HG03280 (cell line): ENCODE data around the gene ELFN2.

Experiments used
- ATAC-seq: cut with Tn5 transposase; IDR thresholded peaks from one replicate; pipeline ENCODE4 v1.9.1; 2021; ENCODE audit warnings: mild to moderate bottlenecking, moderate library complexity; ENCODE audit not compliant: unreplicated experiment

Gene ELFN2

GRCh38 chr22:37427711-37428635 is 694 bp upstream of the ELFN2 start:
- no peak for ATAC-seq

- ATAC-seq: no peak
These were observed 559 bp downstream of the ELFN2 start for GRCh38 chr22:37426706-37427134.

- ATAC-seq: no peak
These were observed 1.2 kb downstream of the ELFN2 start for GRCh38 chr22:37425800-37426705.

GRCh38 chr22:37425369-37425768 is 1.9 kb downstream of the ELFN2 start:
- ATAC-seq: no peak

- no peak for ATAC-seq
These were observed 4.0 kb downstream of the ELFN2 start for GRCh38 chr22:37423283-37423682.

GRCh38 chr22:37421468-37421877 is 5.8 kb downstream of the ELFN2 start:
- no peak for ATAC-seq

DNA sequence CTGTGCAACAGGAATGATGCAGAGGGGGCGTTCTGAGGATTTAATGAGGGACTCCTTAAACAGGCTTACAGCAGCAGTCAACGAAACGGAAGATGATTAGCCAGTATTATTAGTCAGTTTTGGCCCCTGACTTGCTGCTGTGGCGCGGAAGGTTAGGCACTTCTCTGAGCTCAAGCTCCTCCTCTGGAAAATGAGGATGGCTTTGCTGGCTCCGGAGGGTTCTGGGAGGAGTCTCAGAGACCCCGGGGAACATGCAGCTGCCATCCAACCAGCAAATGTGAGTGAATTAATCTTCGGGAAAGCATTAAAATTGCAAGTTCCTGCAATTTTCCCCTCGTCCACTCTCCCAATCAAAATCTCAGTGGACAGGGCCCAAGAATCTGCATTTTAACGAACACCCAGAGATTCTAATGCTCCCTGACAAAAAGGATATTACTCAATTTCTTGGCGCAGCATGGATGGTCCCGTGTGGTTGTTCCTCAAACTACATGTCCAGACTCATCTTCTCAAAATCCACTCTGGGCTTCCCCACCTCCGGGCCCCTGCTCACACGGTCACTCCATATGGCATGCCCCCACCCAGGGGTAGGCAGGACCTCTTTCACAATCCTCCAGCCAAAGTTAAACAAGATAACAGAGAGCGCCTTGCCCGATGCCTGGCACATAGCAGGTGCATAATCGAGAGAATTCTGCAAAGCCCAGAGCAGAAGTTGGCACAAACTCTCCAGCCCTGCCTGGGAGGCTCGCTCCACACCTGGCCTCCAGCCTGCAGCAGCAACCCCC is 6.4 kb downstream of the ELFN2 start:
- no peak for ATAC-seq

- no peak for ATAC-seq
These were observed 7.2 kb downstream of the ELFN2 start for GRCh38 chr22:37419969-37420685.

DNA sequence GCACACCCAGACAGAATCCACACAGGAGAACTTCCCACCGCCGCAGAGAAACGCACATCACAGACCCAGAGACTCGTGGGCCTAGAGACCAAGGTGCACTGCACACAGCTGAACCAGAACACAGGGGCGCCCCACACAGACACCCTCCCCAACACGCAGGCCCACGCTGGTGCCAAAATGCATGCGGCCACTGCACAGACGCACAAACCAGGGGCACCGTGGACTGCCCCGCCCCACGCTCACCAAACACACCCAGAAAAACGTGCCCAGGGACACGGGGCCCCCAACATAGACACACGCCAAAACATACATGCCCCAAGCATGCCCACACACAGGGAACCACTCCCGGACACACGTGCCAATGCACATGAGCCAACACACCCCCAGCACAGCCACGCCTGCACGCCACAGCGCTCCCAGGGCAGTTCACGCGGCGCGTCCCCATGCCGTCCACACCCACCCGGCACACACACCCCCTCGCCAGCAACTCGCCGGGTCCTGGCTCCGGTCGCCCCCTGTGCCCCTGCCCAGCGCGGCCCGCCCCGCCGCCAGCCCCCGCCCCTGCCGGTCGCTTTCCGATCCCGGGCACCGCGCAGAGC is 7.8 kb downstream of the ELFN2 start:
- ATAC-seq: no peak

DNA sequence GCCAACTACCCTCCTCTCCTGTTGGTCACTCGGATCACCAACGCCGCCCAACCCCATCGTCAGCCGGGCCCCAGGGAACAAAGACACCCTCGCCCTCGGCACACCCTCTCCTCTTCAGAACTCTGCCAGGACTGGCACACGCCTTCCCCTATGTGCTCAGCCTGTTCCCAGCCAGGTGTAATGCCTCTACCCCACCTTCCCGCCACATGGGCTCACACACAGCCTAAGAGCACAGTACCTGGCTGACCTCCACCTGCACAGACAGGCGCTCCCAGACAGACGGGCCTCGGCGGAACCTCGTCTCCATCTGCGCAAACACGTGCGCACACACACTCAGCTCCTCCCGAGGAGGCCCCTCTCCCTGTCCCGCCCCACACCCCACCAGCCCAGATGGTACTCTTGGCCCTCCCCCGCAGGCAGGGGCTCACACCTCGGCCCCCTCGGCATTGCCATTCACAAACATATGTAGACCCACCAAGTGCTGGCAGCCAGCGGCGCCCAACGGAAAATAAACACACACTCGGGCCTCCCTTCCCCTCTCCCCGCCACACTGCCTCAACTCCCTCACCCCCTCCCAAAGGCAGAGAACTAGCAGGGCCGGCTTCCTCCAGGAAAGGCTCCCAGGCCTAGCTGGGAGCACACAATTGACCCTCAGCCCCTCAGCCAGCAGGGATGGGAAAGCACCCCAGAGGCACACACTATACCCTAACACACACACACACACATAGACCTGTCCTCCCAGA is 8.5 kb downstream of the ELFN2 start:
- no peak for ATAC-seq

GRCh38 chr22:37417677-37418348 is 9.5 kb downstream of the ELFN2 start:
- ATAC-seq: no peak

DNA sequence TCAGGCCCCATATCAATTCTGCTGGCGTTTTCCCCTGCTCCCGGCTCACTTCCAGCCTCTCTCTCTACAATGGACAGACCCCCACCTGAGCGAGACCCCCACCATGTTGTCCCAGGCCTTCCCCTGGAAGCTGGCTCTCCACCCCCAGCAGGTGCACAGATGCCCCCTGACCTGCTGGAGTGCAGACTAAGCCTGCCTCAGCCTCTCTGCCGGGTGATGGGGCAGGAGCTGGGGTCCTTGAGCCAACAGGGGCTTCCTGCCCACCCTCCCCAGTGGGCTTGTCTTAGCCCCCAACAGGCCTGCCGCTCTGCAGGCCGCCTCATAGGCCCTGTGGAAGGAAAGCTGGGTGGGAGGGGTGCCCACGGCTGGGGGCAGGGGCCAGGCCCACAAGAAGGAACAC is 10.0 kb downstream of the ELFN2 start:
- ATAC-seq: no peak

DNA sequence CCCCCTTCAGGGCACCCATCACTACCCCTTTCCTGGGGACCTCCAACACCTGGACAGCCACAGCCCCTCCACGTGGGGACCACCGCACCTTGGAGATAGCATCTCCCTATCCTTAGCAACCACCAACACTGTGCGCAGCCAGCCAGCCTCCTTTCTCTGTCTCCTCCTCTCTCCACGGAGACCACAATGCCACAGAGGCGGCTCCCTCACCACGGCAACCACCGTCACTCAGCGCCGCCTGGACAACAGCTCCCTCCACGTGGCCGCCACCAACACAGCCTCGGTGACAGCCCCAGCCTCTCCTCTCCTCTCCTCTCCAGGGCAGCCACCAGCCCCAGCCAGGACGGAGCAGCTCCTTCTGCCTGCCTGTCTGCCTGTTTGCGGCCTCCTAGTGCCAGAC is 10.5 kb downstream of the ELFN2 start:
- no peak for ATAC-seq

DNA sequence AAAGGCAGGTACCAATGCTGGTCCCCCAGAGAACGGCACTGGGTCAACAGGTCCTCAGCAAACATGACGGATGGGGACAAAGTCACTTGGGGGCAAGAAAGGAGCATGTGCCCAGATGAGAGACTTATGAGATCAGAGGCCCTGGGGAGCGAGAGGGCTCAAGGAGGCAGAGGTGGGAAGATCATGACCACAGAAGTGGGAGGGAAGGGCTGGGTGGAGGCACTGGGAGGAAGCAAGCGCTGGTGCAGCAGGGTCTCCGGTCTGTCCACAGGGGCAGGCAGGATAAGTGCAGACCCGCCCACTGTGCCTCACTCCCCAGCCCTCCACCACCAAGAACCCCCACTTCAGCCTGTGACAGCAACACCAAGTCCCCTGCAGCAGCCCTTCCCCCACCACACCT is 10.9 kb downstream of the ELFN2 start:
- ATAC-seq: no peak

- ATAC-seq: no peak
These were observed 12.1 kb downstream of the ELFN2 start for GRCh38 chr22:37415210-37415609.

GRCh38 chr22:37414288-37414687 is 13.0 kb downstream of the ELFN2 start:
- ATAC-seq: no peak

DNA sequence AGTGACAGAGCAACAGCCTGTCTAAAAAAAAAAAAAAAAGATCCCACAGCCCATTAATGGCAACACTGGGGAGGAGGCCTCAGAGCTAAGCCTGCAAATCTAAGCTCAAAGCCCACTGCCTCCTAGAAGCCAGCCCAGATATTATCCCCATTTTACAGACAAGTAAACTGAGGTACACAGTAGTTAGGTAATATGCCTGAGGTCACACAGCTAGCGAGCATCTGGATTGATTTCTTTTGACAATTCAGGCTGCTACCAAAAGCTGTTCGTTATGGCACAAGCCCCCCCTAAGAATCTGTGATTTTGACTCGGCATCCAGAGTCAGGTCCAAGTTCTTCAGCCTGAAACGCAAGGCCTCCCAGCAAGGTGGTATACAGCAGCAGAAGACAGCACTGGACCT is 13.7 kb downstream of the ELFN2 start:
- no peak for ATAC-seq

DNA sequence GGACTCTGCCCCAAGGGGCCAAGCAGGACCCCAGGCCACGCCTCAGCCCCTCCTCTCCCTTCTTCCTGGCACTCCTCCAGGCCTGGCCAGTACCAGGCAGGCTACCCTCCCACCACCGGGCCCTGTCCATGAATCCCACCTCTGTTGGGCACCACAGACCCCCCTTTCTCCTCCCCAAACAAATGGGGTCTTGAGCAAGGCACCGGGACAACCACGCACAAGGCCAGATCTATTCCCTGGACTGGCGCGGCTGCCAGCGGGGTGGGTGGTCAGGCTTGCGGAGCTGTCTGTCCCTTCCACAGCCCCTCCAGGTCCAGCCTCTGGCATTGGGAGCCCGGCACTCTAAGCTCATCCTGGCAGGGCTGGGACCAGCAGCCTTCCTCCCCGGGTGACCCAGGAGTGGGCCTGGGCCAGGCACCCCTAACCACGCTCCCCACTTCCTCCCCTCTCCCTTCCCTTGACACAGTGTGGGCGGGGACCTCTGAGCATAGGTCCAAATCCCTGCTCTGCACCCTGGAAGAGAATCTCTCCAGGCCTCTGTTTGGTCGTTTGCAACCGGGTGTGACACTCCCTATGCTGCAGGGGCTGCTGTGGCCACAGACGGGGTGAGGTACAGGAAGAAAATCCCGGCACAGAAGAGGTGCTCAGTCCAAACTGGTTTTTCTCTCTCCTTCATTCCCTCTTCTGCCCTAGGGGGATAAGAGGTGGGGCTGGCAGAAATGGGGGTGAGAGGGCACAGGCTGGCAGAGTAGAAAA is 14.6 kb downstream of the ELFN2 start:
- ATAC-seq: no peak
